Activated CD4-positive, alpha-beta memory T cell treated with anti-CD3 and anti-CD28 coated beads for 36 hours (primary cell): Measurements from ENCODE around the gene MED17. TPM values are rescaled to one million over a fixed set of nuclear protein-coding genes. Genes with fewer than 3 reads are reported as not detected.

Experiments used
- CTCF ChIA-PET: fragments of 350-600 bp; sonication (Branson Sonifier 250); formaldehyde crosslinking; loops from one replicate; lab custom pipeline; 2021; ENCODE audit warnings: antibody characterized with exemption, inconsistent platforms; lab: Charles Lee
- POLR2A ChIA-PET: fragments of 350-600 bp; sonication (Branson Sonifier 250); formaldehyde crosslinking; loops from one replicate; lab custom pipeline; 2021; ENCODE audit warnings: antibody characterized with exemption; lab: Charles Lee
- DNase-seq: peaks from one replicate; pipeline ENCODE4 v3.0.0-alpha.2; 2020
- H3K27ac Mint-ChIP-seq: one replicate; pipeline ENCODE4 v1.8.0; 2021; ENCODE audit warnings: mixed read lengths
- H3K27me3 Mint-ChIP-seq: one replicate; pipeline ENCODE4 v1.8.0; 2021; ENCODE audit warnings: mixed read lengths
- H3K36me3 Mint-ChIP-seq: one replicate; pipeline ENCODE4 v1.8.0; 2021; ENCODE audit warnings: mixed read lengths
- H3K4me1 Mint-ChIP-seq: one replicate; pipeline ENCODE4 v1.8.0; 2021; ENCODE audit warnings: low read depth, mixed read lengths
- H3K4me3 Mint-ChIP-seq: one replicate; pipeline ENCODE4 v1.8.0; 2021; ENCODE audit warnings: mild to moderate bottlenecking, mixed read lengths
- H3K9me3 Mint-ChIP-seq: one replicate; pipeline ENCODE4 v1.8.0; 2021; ENCODE audit warnings: mixed read lengths
- intact Hi-C: fragments of 100-400 bp; cut with micrococcal nuclease; formaldehyde crosslinking; loops from one replicate; pipeline ENCODE4 v1.15.1; 2023
- total RNA-seq, 2 experiments: library from RNA; stranded (reverse); gene quantifications; one replicate each; pipeline ENCODE4 v1.2.3, GENCODE V29; 2021

MED17 gene
- total RNA-seq, 2 experiments from 2014 or later, result 32.3 to 34.7 TPM

DNA sequence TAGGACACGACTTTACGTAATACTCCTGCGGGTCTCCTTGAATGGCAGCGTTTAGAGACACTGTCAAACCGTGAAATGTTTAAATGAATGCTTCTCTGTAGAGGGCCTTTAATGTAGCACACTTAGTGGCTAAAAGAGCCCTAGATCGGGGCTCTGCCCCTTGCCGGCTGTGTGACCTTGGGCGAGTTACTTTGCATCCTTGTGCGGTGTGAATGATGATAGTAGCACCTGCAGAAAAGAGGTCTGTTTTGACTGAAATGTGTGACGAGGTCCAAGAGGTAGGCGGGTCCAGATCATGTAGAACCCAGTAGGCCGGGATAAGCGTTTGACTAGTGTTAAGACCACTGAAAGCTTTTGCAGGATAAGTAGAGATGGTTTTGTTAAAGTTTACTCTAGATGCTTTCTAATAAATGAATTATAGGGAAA lies 866 bp downstream of the MED17 start:
- Mint-ChIP-seq H3K27ac (peak overlapping the region; percentile 93), H3K4me3 (peak overlapping the region; percentile 94), H3K36me3 (peaks cover 24% of the 10 kb centered on the region), H3K9me3 (no peaks in the 10 kb centered on the region), H3K27me3 (no peaks in the 10 kb centered on the region), H3K4me1 (peaks cover 43% of the 10 kb centered on the region)
- ChIA-PET POLR2A (interaction anchor here (4.4 kb wide), 1 partner anchor 46 kb away, joined by 126 read pairs; the partner anchor contains the start of genes C11orf54 and TAF1D), CTCF (no interaction called here)
- intact Hi-C loops, result loop anchor here (1.0 to 5.0 kb wide), 6 partner anchors 44 to 708 kb away; partner anchors contain the start of genes ANKRD49, C11orf54, CEP295 and MRE11
- peak; percentile 61 for DNase-seq

DNA sequence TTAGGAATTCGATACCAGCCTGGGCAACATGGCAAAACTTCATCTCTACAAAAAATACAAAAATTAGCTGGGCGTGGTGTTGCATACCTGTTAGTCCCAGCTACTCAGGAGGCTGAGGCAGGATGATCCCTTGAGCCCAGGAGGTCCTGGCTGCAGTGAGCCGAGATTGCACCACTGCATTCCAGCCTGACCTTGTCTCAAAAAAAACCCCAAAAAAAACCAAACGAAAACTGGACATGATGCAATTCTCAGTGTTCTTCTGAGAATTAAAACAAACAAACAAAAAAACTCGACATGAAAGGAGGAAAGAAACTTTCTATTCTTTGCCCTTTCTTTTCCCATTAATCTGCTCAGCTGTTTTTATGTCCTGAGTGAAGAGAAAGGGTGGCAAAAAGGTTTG lies 7.4 kb downstream of the MED17 start:
- no peak overlapping the region for H3K4me3 Mint-ChIP-seq
- no peaks in the 10 kb centered on the region for H3K27me3 Mint-ChIP-seq
- CTCF ChIA-PET, result no interaction called here
- intact Hi-C loops, result no loop called here
- no peak overlapping the region for H3K27ac Mint-ChIP-seq
- POLR2A ChIA-PET, result interaction anchor here (1.5 kb wide), 1 partner anchor 19 kb away, joined by 3 read pairs; no protein-coding TSS in a partner anchor
- no peaks in the 10 kb centered on the region for H3K9me3 Mint-ChIP-seq
- H3K4me1 Mint-ChIP-seq, result peaks cover 21% of the 10 kb centered on the region
- no peak for DNase-seq
- H3K36me3 Mint-ChIP-seq, result peaks cover 48% of the 10 kb centered on the region

DNA sequence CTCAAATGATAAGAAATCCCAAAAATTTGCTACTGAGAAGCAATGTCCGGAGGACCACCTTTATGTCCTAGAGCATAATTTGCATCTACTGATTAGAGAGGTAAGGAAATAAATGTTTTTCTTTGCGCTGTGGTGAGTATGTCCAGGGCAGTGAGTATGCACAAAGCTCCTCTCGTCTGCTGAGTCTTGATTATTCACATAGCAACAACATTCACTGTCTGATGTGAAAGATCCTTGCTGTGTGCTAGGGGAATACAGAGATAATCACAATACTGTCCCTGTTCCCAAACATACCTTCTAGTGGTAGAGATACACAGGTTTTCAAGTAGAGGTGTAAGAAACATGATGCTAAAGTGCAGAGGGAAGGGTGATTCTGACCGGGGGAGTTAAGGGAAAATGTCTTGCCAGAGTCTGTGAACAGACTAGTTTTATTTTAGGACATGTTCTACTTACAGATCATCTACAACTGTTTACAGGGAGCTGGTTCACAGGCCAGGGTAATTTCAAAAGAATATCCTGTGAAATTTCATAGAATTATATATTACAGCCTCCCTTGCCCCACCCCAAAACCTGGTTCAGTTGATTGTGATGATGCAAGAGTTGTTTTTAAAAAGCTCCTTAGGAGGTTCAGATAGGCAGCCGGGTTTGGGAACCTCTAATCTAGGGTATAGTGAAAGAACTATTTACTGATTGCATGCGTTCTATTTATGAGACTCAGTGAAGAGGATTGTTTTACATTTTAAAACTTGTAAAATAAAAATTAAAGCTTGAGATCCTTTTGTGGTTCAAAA lies 12.6 kb downstream of the MED17 start:
- no peak overlapping the region for H3K4me3 Mint-ChIP-seq
- no peaks in the 10 kb centered on the region for H3K27me3 Mint-ChIP-seq
- peaks cover 2% of the 10 kb centered on the region for H3K4me1 Mint-ChIP-seq
- peaks cover 47% of the 10 kb centered on the region for H3K36me3 Mint-ChIP-seq
- no peaks in the 10 kb centered on the region for H3K9me3 Mint-ChIP-seq
- intact Hi-C loops, result no loop called here
- POLR2A ChIA-PET, result interaction anchor here (0.5 kb wide), 1 partner anchor 11 kb away, joined by 4 read pairs; no protein-coding TSS in a partner anchor
- no peak for DNase-seq
- CTCF ChIA-PET, result interaction anchor here (0.7 kb wide), 1 partner anchor 81 kb away, joined by 3 read pairs; no protein-coding TSS in a partner anchor
- peak overlapping the region; percentile 49 for H3K27ac Mint-ChIP-seq

DNA sequence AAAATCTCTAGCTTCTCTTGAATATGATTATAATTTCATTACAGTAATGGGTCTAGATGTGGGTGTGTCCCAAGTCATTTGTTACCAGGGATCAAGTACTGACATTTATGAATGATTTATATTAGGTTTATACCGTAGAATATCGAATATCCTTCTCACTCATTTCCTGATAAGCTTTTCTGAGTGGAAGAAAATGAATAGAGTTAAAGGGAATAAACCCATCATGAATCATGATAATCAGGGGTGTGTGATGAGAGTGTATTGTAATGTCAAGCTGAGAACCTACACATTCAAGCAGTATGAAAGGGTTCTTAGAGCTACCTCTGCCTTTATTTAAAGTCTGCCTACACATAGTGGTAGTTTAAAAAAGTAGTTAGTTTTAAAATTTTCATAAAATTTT lies 17.3 kb downstream of the MED17 start:
- CTCF ChIA-PET, result no interaction called here
- Mint-ChIP-seq H3K27me3 (no peaks in the 10 kb centered on the region), H3K4me3 (no peak overlapping the region), H3K9me3 (no peaks in the 10 kb centered on the region), H3K36me3 (peaks cover 30% of the 10 kb centered on the region), H3K27ac (no peak overlapping the region), H3K4me1 (no peaks in the 10 kb centered on the region)
- DNase-seq, result no peak
- intact Hi-C loops, result no loop called here
- POLR2A ChIA-PET, result interaction anchor here (0.9 kb wide), 1 partner anchor 18 kb away, joined by 3 read pairs; the partner anchor contains the start of gene MED17

DNA sequence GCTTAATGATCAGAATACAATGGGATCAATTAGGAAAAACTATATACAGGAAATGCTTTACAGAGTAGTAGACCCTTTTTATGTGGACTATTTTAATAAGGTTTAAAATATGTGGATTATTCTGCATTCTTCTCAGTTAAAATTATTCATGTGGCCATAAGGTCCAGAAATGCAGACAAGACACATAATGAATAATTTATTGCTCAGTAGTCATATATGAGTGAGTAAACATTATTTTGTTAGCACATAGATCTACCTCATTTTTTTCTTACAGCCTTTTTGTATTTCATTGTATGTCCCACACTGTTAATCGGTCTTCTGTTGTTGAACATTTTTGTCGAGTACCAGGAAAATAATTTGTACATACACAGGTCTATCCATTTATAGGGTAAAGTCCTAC lies 20.8 kb downstream of the MED17 start:
- no peaks in the 10 kb centered on the region for H3K9me3 Mint-ChIP-seq
- peaks cover 23% of the 10 kb centered on the region for H3K36me3 Mint-ChIP-seq
- H3K27ac Mint-ChIP-seq, result no peak overlapping the region
- no peak for DNase-seq
- POLR2A ChIA-PET, result no interaction called here
- intact Hi-C loops, result no loop called here
- no peak overlapping the region for H3K4me3 Mint-ChIP-seq
- H3K4me1 Mint-ChIP-seq, result no peaks in the 10 kb centered on the region
- H3K27me3 Mint-ChIP-seq, result no peaks in the 10 kb centered on the region
- CTCF ChIA-PET, result no interaction called here

DNA sequence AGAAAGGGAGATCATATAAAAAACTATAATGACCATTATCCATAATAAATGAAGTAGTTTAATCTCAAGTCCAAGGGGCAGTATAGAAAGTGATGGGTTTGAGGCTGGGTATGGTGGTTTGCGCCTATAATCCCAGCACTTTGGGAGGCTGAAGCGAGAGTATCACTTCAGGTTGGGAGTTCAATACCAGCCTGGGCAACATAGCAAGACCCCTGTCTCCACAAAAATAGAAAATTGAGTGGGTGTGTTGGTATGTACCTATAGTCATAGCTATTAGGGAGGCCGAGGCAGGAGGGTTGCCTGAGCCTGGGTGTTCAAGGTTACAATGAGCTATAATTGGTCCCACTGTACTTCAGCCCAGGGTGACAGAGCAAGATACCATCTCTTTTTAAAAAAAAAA lies 23.9 kb downstream of the MED17 start:
- ChIA-PET POLR2A (interaction anchor here (0.6 kb wide), 1 partner anchor 11 kb away, joined by 4 read pairs; no protein-coding TSS in a partner anchor), CTCF (no interaction called here)
- no peaks in the 10 kb centered on the region for H3K4me1 Mint-ChIP-seq
- peaks cover 34% of the 10 kb centered on the region for H3K36me3 Mint-ChIP-seq
- intact Hi-C loops, result no loop called here
- no peak overlapping the region for H3K27ac Mint-ChIP-seq
- DNase-seq, result no peak
- no peaks in the 10 kb centered on the region for H3K27me3 Mint-ChIP-seq
- H3K9me3 Mint-ChIP-seq, result no peaks in the 10 kb centered on the region
- no peak overlapping the region for H3K4me3 Mint-ChIP-seq

DNA sequence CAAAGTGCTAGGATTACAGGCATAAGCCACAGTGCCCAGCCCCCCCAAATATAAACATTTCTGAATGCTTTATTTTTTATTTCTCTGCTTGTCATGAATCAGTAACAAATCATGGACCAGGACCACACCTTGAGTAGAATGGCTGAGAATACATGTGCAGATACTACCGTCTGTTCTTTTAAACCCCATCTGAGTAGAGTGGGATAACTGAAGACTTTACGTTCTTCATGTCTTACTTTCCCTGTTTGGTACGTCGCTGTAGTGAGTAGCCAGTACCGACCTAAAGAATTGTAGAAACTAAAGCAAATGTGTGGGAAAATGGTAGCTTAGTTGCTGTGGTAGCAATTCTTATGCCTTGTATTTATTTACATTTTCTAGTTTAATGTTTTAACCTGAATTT lies 29.9 kb downstream of the MED17 start:
- no peaks in the 10 kb centered on the region for H3K27me3 Mint-ChIP-seq
- H3K4me1 Mint-ChIP-seq, result no peaks in the 10 kb centered on the region
- no peaks in the 10 kb centered on the region for H3K9me3 Mint-ChIP-seq
- ChIA-PET POLR2A (no interaction called here), CTCF (no interaction called here)
- no peak overlapping the region for H3K27ac Mint-ChIP-seq
- H3K4me3 Mint-ChIP-seq, result no peak overlapping the region
- DNase-seq, result no peak
- intact Hi-C loops, result no loop called here
- peaks cover 35% of the 10 kb centered on the region for H3K36me3 Mint-ChIP-seq

DNA sequence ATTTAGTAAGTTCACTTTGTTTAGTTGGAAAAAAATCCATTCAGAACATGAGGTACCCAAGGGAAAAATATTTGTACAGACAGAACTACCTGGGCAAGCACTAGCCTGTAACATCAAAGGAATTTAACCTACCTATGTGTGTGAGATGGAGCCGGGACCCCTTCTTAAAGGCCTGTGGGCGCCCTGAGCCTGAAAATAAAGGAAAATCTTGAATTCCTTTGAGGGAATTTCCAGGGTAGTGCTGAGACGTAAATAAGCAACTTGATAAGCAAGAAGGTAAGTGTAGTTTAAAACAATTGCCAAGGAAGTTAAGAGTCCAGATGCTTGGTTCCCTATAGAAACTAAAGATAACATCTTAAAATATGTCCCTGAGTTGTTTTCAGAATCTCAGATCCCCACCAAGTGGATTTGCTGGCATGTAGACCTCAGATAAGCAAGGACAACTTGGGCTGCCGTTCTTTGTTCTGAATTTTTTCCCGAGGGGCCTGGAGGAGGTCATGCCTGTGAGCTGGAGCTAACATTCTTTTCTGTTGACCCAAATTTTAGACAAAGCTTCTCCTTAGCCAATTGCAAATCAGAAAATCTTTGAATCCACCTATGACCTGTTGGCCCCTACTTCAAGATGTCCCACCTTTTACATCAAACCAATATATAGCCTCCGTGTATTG lies 31.0 kb downstream of the MED17 start:
- ChIA-PET POLR2A (no interaction called here), CTCF (no interaction called here)
- H3K9me3 Mint-ChIP-seq, result no peaks in the 10 kb centered on the region
- no peaks in the 10 kb centered on the region for H3K27me3 Mint-ChIP-seq
- intact Hi-C loops, result no loop called here
- H3K4me1 Mint-ChIP-seq, result no peaks in the 10 kb centered on the region
- H3K4me3 Mint-ChIP-seq, result no peak overlapping the region
- no peak overlapping the region for H3K27ac Mint-ChIP-seq
- no peak for DNase-seq
- peaks cover 35% of the 10 kb centered on the region for H3K36me3 Mint-ChIP-seq

DNA sequence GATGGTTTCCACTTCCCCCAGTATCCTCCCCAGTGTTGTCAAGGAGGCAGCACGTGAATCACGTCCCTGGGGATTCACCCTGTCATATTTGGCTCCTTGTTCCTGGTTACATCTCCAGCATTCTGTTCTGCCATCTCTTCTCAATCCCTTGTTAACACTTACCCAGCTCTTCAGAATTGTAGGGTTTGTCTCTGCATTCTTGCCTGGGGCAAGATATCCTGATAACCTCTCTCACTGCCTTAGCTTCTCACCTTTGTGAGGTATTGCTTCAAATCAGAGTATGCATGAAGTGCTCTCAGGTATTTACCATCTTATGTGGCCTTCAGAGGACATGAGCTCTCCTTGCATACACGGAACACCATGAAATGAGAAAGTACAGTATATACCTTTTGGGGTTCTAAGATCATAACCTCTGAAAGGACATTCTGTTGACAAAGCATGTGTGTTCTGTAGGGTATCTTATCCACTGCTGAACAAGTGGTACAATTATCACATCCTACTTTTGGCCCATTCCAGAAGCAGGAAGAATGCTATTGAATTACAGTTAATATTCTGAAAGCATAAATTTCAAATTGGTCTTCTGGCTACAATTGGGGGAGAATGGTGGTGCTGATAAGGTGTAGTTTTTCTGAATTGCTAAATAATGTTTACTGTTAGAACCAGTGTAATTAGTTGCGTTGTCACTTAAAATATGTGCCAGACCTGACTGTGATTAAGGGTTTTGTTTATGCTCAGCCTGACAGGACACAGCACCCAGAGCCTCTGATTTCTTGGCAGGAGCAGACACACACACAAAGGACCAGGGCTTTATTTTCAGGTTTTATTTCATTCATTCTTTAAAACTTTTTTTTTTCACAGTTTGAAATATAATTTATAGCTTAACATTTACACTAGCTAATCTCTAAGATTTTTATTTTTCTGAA lies 33.6 kb downstream of the MED17 start:
- DNase-seq, result no peak
- Mint-ChIP-seq H3K9me3 (no peaks in the 10 kb centered on the region), H3K27me3 (no peaks in the 10 kb centered on the region), H3K4me3 (no peak overlapping the region), H3K27ac (no peak overlapping the region), H3K4me1 (no peaks in the 10 kb centered on the region), H3K36me3 (peaks cover 22% of the 10 kb centered on the region)
- POLR2A ChIA-PET, result no interaction called here
- intact Hi-C loops, result no loop called here
- CTCF ChIA-PET, result no interaction called here

DNA sequence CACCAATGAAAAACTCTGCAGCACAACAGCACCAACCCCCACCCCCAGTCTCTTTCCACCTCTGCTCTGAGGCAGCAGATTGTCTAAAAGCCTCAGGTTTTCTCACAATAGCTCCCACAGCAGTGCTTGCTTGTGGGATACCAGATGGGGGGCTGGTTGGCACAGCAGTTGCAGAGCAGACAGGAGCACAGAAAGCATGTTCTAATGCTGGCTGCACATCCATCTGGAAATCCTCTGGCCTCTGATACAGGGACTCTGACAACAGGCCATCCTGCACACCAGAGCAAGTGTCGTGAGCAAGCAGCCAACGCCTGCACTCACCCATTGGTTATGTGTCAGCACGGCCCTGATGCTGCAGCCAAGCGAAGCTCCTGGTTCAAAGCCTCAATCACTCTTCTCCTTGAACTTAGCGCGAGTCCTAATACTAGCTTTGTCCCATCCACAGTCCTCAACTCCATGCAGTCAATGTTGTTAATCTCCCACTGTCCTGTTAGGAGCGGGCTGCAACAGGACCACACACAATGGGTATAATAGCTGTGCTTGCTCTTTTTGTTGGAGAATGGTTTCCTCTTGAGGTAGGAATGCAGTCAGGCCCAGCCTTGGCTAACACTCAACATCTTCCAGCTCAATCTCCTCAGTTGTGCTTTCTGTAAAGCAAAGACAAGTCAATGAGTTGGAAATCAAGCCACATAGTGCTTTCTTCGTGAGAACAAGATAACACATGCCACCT lies 36.0 kb downstream of the MED17 start:
- Mint-ChIP-seq H3K4me1 (no peaks in the 10 kb centered on the region), H3K9me3 (no peaks in the 10 kb centered on the region), H3K27ac (no peak overlapping the region), H3K4me3 (no peak overlapping the region), H3K36me3 (peaks cover 8% of the 10 kb centered on the region), H3K27me3 (no peaks in the 10 kb centered on the region)
- CTCF ChIA-PET, result no interaction called here
- DNase-seq, result no peak
- intact Hi-C loops, result no loop called here
- POLR2A ChIA-PET, result no interaction called here

DNA sequence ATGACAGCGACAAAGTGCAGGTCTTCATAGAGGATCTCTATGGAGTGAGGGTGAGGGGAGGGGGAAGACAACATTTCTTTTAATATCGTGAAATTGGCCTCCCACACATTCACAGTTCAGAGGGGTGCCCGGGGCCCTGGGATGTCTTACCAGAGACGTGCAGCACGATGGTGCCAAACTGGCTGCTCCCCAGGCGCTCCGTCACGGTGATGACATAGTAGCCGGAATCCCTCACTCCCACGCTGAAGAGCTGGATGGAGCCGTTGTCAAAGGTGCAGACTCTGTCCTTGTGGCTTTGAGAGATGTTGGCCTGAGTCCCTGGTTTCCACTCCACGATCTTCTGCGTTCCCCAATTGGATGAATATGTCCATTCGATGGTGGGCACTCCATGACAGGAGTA lies 36.8 kb downstream of the MED17 start:
- H3K27ac Mint-ChIP-seq, result no peak overlapping the region
- ChIA-PET POLR2A (no interaction called here), CTCF (no interaction called here)
- H3K27me3 Mint-ChIP-seq, result no peaks in the 10 kb centered on the region
- no peaks in the 10 kb centered on the region for H3K9me3 Mint-ChIP-seq
- H3K36me3 Mint-ChIP-seq, result peaks cover 5% of the 10 kb centered on the region
- intact Hi-C loops, result no loop called here
- H3K4me1 Mint-ChIP-seq, result no peaks in the 10 kb centered on the region
- DNase-seq, result no peak
- H3K4me3 Mint-ChIP-seq, result no peak overlapping the region
